Measurements from ENCODE around the gene CSAD. TPM values are rescaled to one million over a fixed set of nuclear protein-coding genes. Genes with fewer than 3 reads are reported as not detected.

CSAD gene
- total and polyA plus RNA-seq, 2 experiments from 2014 or later = 3.2 to 7.1 TPM

DNA sequence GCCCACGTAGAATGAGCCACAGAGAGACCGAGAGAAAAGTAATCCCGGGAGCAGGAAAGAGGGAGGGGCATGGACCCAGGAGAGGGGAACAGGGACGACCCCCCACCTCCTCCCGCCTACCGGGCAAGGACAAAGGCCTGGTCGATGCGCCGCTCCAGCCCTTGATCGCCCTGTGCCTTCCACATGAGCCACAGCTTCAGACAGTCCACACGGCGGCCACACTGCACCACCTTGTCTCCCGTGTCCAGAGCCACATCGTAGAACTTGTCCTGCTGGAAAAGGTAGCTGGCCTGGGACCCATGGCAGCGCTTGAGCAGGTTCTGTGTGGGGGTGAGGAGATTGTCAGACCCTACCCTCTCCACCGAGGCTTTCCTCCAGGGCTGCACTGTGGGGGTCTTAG is 20.7 kb downstream of the CSAD start:
- ATAC-seq (peak; percentile 51), DNase-seq (ENCODE audit: low spot score) (peak; percentile 44)
- H3K36me3 Mint-ChIP-seq (ENCODE audit: low read depth) = no peaks in the 10 kb centered on the region
- no peaks in the 10 kb centered on the region for H3K9me3 Mint-ChIP-seq
- Histone ChIP-seq H3K27me3 (ENCODE audit: insufficient read depth) (peaks cover 35% of the 10 kb centered on the region), H3K4me1 (ENCODE audit: insufficient read depth) (peaks cover 4% of the 10 kb centered on the region; the same call in 1 of the 2 replicates), H3K27ac (ENCODE audit: low read depth) (no peak overlapping the region), H3F3A (replicated peaks; ENCODE audit: low read depth) (0 out of 2 replicates have a peak, but pooled peaks cover 5% of the 10 kb centered on the region), H3K9me2 (ENCODE audit: insufficient read depth) (no peaks in the 10 kb centered on the region), H3K4me2 (peak overlapping the region; percentile 74), H4K20me1 (replicated peaks; ENCODE audit: insufficient read depth) (no peaks in the 10 kb centered on the region), H3K4me3 (peak overlapping the region; percentile 29; the same call in 1 of the 2 replicates), H2AFZ (peak overlapping the region; percentile 44), H3K79me2 (replicated peaks; ENCODE audit: insufficient read depth) (no peaks in the 10 kb centered on the region), H3K36me3 (ENCODE audit: insufficient read depth) (no peaks in the 10 kb centered on the region)
- no peak overlapping the region for H3K27ac Mint-ChIP-seq
- H3K27me3 Mint-ChIP-seq (ENCODE audit: insufficient read depth, low read depth, poor library complexity) = peaks cover 25% of the 10 kb centered on the region
- peak overlapping the region; percentile 43; the same call in 2 of the 3 replicates for H3K4me3 Mint-ChIP-seq
- peaks cover 11% of the 10 kb centered on the region for H3K4me1 Mint-ChIP-seq
- no peak for TF ChIP-seq POLR2AphosphoS5 (IDR thresholded peaks at IDR 0.05; ENCODE audit: low read depth)
- no peak for TF ChIP-seq CREB1 (CRISPR knock-in tag; IDR thresholded peaks at IDR 0.05; ENCODE audit: low read depth)
- TF ChIP-seq NANOG (IDR thresholded peaks at IDR 0.05; ENCODE audit: borderline replicate concordance) = no peak
- TF ChIP-seq ZNF331 (CRISPR knock-in tag; IDR thresholded peaks at IDR 0.05; ENCODE audit: low read depth) = no peak
- TF ChIP-seq JUNB (IDR thresholded peaks at IDR 0.05; ENCODE audit: unreplicated experiment) = no peak
- TF ChIP-seq, protein P1, sequence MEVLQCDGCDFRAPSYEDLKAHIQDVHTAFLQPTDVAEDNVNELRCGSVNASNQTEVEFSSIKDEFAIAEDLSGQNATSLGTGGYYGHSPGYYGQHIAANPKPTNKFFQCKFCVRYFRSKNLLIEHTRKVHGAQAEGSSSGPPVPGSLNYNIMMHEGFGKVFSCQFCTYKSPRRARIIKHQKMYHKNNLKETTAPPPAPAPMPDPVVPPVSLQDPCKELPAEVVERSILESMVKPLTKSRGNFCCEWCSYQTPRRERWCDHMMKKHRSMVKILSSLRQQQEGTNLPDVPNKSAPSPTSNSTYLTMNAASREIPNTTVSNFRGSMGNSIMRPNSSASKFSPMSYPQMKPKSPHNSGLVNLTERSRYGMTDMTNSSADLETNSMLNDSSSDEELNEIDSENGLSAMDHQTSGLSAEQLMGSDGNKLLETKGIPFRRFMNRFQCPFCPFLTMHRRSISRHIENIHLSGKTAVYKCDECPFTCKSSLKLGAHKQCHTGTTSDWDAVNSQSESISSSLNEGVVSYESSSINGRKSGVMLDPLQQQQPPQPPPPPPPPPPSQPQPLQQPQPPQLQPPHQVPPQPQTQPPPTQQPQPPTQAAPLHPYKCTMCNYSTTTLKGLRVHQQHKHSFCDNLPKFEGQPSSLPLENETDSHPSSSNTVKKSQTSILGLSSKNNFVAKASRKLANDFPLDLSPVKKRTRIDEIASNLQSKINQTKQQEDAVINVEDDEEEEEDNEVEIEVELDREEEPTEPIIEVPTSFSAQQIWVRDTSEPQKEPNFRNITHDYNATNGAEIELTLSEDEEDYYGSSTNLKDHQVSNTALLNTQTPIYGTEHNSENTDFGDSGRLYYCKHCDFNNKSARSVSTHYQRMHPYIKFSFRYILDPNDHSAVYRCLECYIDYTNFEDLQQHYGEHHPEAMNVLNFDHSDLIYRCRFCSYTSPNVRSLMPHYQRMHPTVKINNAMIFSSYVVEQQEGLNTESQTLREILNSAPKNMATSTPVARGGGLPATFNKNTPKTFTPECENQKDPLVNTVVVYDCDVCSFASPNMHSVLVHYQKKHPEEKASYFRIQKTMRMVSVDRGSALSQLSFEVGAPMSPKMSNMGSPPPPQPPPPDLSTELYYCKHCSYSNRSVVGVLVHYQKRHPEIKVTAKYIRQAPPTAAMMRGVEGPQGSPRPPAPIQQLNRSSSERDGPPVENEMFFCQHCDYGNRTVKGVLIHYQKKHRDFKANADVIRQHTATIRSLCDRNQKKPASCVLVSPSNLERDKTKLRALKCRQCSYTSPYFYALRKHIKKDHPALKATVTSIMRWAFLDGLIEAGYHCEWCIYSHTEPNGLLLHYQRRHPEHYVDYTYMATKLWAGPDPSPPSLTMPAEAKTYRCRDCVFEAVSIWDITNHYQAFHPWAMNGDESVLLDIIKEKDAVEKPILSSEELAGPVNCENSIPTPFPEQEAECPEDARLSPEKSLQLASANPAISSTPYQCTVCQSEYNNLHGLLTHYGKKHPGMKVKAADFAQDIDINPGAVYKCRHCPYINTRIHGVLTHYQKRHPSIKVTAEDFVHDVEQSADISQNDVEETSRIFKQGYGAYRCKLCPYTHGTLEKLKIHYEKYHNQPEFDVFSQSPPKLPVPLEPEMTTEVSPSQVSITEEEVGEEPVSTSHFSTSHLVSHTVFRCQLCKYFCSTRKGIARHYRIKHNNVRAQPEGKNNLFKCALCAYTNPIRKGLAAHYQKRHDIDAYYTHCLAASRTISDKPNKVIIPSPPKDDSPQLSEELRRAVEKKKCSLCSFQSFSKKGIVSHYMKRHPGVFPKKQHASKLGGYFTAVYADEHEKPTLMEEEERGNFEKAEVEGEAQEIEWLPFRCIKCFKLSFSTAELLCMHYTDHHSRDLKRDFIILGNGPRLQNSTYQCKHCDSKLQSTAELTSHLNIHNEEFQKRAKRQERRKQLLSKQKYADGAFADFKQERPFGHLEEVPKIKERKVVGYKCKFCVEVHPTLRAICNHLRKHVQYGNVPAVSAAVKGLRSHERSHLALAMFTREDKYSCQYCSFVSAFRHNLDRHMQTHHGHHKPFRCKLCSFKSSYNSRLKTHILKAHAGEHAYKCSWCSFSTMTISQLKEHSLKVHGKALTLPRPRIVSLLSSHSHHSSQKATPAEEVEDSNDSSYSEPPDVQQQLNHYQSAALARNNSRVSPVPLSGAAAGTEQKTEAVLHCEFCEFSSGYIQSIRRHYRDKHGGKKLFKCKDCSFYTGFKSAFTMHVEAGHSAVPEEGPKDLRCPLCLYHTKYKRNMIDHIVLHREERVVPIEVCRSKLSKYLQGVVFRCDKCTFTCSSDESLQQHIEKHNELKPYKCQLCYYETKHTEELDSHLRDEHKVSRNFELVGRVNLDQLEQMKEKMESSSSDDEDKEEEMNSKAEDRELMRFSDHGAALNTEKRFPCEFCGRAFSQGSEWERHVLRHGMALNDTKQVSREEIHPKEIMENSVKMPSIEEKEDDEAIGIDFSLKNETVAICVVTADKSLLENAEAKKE (CRISPR knock-in tag; IDR thresholded peaks at IDR 0.05) = no peak
- no peak for TF ChIP-seq STAT1 (IDR thresholded peaks at IDR 0.05; ENCODE audit: unreplicated experiment)
- TF ChIP-seq EZH2 (IDR thresholded peaks at IDR 0.05; ENCODE audit: low read depth, unreplicated experiment) = no peak
- no peak for TF ChIP-seq EZH2phosphoT487 (IDR thresholded peaks at IDR 0.05; ENCODE audit: unreplicated experiment)
- TF ChIP-seq, protein P2, sequence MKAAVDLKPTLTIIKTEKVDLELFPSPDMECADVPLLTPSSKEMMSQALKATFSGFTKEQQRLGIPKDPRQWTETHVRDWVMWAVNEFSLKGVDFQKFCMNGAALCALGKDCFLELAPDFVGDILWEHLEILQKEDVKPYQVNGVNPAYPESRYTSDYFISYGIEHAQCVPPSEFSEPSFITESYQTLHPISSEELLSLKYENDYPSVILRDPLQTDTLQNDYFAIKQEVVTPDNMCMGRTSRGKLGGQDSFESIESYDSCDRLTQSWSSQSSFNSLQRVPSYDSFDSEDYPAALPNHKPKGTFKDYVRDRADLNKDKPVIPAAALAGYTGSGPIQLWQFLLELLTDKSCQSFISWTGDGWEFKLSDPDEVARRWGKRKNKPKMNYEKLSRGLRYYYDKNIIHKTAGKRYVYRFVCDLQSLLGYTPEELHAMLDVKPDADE (IDR thresholded peaks at IDR 0.05) = no peak
- TF ChIP-seq, protein P3, sequence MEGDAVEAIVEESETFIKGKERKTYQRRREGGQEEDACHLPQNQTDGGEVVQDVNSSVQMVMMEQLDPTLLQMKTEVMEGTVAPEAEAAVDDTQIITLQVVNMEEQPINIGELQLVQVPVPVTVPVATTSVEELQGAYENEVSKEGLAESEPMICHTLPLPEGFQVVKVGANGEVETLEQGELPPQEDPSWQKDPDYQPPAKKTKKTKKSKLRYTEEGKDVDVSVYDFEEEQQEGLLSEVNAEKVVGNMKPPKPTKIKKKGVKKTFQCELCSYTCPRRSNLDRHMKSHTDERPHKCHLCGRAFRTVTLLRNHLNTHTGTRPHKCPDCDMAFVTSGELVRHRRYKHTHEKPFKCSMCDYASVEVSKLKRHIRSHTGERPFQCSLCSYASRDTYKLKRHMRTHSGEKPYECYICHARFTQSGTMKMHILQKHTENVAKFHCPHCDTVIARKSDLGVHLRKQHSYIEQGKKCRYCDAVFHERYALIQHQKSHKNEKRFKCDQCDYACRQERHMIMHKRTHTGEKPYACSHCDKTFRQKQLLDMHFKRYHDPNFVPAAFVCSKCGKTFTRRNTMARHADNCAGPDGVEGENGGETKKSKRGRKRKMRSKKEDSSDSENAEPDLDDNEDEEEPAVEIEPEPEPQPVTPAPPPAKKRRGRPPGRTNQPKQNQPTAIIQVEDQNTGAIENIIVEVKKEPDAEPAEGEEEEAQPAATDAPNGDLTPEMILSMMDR (conservative IDR thresholded peaks at IDR 0.05; ENCODE audit: low read depth in 2 of 2) = no peak
- TF ChIP-seq, protein P4, sequence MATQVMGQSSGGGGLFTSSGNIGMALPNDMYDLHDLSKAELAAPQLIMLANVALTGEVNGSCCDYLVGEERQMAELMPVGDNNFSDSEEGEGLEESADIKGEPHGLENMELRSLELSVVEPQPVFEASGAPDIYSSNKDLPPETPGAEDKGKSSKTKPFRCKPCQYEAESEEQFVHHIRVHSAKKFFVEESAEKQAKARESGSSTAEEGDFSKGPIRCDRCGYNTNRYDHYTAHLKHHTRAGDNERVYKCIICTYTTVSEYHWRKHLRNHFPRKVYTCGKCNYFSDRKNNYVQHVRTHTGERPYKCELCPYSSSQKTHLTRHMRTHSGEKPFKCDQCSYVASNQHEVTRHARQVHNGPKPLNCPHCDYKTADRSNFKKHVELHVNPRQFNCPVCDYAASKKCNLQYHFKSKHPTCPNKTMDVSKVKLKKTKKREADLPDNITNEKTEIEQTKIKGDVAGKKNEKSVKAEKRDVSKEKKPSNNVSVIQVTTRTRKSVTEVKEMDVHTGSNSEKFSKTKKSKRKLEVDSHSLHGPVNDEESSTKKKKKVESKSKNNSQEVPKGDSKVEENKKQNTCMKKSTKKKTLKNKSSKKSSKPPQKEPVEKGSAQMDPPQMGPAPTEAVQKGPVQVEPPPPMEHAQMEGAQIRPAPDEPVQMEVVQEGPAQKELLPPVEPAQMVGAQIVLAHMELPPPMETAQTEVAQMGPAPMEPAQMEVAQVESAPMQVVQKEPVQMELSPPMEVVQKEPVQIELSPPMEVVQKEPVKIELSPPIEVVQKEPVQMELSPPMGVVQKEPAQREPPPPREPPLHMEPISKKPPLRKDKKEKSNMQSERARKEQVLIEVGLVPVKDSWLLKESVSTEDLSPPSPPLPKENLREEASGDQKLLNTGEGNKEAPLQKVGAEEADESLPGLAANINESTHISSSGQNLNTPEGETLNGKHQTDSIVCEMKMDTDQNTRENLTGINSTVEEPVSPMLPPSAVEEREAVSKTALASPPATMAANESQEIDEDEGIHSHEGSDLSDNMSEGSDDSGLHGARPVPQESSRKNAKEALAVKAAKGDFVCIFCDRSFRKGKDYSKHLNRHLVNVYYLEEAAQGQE (IDR thresholded peaks at IDR 0.05; ENCODE audit: unreplicated experiment) = no peak
- TF ChIP-seq ZNF114 (CRISPR knock-in tag; IDR thresholded peaks at IDR 0.05) = no peak
